Islet precursor cell (in vitro differentiated cells): Measurements from ENCODE around the gene EXT2.
A peak's percentile ranks its signal among the peaks of the same experiment; 100 is the strongest.

ENCODE experiments used
- DNase-seq: peaks from one replicate; pipeline ENCODE4 v3.0.0-alpha.2; 2018

EXT2 gene

DNA sequence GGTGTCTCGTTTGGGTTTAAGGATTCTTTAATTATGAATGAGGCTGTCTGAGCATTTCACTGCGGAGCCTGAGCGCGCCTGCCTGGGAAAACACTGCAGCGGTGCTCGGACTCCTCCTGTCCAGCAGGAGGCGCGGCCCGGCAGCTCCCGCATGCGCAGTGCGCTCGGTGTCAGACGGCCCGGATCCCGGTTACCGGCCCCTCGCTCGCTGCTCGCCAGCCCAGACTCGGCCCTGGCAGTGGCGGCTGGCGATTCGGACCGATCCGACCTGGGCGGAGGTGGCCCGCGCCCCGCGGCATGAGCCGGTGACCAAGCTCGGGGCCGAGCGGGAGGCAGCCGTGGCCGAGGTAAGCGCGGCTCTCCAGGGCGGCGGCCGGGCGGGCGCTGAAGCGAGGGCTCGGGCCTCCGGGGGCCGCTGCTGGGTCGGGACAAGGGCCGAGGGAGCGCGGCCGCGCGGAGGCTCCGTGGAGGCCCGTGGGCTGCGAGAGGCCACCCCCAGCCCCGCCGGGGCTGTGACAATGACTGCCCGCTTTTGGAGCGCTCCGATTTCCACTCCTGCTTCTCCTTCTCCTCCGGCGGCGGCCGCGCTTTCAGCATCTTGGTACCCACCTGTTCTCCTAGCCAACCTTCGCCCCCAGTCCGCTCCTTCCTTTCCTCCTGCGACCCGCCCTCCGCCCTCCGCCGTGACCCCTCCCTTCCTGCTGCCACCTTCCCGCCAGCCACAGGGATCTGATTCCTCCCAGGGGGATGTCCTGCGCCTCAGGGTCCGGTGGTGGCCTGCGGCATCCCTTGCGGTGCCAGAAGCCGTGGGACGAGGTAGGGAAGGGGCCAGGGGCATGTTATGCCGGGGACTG is at the start of gene EXT2:
EXT2 (plus strand) TSS at position 173 of the 854 bp plus-strand sequence. CDS start 12,035 bp downstream, outside the sequence.
- DNase-seq = peak; percentile 92

DNA sequence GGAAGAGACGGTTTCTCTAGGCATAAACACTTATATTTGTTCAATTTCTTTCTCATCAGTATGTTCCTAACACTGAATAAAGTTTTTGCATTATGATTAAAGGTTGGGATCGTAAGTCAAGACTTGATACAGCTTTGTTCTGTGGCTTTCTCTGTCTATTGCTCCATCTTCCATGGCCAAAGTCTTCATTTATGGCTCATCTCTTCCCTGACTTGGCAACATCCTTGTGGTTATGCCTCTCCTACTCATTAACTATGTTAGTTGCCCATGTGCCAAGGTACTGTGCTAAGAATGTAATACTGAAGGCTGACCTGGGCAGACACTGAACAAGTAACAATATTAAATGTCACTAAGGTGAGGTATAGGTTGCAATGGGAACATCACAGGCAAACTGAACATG is 49.3 kb upstream of the EXT2 start:
- no peak for DNase-seq

DNA sequence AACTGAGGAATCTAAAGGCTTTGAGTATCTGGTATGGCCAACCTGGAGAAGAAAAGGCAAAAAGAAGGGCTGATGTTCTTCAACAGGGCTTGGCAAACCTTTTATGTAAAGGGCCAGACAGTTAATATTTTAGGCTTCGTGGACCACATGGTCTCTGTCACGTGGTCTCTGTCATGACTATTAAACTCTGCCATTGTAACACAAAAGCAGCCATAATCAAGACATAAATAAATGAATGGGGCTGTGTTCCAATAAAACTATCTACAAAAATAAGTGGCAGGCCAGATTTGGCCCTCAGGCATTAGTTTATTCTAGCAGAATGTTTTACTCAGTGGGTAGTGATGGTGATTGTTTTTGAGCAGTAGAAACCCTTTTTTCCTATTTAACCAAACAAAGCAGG is 48.2 kb upstream of the EXT2 start:
- DNase-seq = no peak

DNA sequence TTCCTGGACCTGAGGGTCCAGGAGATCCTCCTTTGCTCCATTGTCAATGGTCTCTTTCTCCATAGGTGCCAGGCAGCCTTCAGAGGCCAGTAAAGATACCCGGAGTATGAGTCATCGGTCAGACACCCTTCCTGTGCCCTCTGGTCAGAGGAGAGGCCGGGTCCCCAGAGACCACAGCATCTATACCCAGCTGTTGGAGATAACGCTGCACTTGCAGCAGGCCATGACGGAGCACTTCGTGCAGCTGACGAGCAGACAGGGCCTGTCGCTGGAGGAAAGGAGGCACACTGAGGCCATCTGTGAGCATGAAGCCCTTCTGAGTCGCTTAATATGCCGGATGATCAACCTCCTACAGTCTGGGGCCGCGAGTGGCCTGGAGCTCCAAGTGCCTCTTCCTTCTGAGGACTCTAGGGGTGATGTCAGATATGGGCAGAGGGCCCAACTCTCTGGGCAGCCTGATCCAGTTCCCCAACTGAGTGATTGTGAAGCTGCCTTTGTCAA is 47.5 kb upstream of the EXT2 start, which contains the start of gene ACCSL:
ACCSL (plus strand) TSS at position 51 of the 501 bp plus-strand sequence; CDS start at position 107, 56 bp downstream.
- DNase-seq = peak; percentile 45

DNA sequence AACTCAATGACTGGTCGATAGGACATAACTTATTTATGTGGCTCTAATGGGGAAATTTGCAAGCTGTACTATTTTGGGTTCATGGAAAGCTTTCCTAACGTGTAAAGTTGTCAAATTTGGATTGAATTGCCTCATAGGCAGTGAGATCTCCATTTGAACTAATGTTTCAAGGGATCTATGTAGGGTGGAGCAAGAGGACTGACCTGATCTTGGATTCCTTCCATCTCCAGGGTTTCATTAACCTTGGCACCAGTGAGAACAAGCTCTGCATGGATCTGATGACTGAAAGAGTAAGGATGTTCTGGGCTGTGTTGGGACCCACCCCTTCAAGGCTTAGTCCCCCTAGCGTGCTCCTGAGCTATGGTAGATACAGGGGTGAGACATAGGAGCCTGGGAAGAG is 45.6 kb upstream of the EXT2 start:
- no peak for DNase-seq

DNA sequence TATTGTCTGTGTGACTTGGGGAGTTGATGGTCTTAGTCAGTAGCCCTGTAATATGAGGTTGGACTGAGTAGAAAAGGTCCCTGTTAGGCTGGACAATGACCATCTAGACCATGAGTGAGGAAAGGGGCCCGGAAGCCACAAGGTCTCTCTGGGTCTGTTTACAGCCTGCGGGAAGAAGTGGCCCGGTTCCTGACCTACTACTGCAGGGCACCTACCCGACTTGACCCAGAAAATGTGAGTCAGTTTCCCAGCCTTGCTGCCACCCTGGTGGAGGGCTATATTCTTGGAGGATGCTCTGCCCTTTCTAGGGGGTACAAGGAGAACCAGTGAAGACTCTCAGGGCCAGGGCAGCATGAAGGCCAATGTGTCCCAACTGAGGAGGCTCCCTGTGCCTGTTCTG is 44.3 kb upstream of the EXT2 start:
- DNase-seq = peak; percentile 22

DNA sequence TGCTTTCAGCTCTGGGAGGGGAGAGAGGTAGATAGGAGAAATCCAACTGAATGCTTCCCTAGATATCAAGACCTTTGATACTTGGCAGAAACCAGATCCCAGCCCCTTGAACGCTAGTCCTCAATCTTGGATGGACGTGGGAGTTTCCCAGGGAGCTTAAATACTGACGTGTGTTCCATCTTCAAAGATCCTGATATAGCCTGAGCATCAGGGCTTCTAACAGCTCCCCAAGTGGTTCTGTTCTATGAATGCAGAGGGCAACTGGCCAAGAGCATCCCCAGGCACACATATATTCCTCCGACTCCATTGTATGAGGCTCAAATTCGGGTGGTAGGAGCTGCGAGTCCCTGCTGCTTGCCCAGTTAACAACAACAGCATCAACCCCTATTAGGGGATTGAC is 38.1 kb upstream of the EXT2 start:
- DNase-seq = peak; percentile 9

DNA sequence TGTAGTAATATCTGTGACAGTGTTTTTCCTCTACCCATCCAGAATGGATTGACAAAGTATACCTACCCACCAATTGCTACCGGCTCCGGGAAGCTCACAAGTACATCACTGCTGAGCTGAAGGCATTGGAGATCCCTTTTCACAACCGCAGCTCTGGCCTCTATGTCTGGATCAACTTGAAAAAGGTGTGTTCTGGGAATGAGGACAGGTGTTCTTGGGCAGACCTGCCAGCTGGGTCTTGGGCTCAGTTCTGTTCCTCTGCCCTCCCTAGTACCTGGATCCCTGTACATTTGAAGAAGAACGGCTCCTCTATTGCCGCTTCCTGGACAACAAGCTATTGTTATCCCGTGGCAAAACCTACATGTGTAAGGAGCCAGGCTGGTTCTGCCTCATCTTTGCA is 37.2 kb upstream of the EXT2 start:
- peak; percentile 23 for DNase-seq

DNA sequence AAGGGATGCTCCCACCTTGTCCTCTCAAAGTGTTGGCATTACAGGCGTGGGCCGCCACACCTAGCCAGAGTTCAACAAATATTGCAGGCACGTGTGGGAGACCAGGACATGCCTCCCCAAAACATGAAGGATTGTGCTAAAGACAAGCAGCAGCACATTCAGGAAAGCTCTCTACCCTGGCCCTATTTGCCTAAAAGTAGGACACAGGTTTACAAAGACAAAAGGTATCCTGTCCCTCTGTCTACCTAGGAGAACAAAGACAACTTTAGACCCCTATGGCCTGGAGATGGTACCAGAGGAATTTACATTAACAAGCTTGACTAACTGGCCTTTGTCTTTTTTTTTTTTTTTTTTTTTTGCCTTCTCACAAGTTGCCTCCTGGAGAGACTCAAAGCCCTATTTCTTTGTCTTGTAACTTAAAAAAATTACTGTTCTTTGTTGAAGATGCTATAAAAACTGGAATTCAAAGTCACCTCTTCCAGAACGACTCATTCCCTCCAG is 30.3 kb upstream of the EXT2 start:
- peak; percentile 50 for DNase-seq

DNA sequence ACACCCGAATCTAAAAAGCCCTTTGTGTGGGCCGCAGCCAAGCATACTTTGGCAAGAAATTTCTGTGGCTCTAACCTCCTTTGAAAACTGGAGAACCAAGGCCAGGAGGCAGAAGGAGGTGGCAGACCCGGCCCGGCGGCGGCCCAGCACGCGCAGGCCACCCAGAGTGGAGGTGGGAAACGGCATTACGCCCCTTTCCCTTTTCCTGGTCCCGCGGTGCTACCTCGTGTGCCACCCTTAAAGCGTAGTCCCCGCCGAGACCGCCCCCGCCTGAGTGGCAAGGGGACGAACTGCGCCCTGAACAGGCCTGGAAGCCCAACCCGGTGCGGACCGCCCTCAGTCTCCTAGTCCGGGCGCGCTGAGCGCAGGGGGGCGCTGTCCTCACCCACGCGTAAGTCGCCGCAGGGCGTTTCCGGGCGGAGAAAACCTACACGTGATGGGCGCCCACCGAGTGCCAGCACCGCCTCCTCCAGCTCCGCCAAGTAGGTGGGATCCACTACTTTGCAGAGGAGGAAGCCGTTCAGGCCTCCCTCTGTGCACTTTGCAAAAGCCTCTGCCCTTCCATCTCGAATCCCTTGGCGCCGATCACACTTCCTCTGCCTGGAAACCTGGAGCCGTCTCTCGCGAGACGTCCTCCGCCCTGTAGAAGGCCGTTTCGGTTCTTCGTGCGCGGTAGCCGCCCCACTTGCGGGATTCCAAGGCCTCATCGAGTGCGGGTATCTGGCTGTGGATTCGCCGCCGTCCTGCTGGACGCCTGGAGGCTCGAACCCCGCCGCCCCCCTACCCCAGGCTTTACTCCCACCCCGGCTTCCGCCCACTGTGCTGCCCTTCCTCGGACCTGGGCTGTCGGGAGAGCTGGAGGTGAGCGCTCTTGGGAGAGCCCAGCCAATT is 29.4 kb upstream of the EXT2 start, which contains the start of gene ACCS:
ACCS (plus strand) TSS at position 430 of the 891 bp plus-strand sequence. CDS start 1,358 bp downstream, outside the sequence.
- DNase-seq = peak; percentile 97

DNA sequence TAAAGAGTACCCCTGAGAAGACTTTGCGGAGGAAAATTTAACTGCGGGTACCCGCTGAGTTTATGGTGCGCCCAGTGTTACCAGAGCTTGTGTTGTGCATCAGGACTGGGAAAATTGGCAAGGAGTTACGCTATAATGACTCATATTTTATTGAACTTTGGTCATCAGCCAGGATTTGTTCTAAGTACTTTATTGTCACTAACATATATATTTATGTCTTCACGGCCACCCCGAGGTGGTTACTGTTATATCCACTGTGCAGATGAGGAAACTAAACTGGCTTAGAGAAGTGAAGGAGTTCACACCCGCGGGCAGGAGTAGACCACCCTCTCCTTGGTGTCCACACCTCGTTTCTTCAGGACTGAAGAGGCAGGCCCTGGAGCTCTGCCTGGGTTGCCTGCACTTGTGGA is 28.7 kb upstream of the EXT2 start:
- peak; percentile 22 for DNase-seq

DNA sequence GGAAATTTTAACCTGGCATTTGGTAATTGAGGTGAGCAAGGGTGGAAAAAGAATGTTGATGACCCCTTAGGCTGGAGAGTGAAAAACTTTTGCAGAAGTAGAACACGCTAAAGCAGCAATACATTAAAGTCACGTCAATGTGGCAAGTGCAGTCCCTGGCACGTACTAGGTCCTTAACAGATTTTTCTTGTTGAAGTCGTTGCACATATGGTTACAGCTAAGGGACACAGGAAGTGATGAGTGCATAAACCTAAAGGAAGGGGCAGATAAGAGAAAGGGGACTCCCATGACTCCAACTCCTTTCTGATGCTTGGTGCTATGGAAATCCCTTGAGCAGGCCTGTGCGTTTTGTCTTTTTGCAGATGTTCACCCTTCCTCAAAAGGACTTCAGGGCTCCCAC is 28.2 kb upstream of the EXT2 start:
- no peak for DNase-seq

DNA sequence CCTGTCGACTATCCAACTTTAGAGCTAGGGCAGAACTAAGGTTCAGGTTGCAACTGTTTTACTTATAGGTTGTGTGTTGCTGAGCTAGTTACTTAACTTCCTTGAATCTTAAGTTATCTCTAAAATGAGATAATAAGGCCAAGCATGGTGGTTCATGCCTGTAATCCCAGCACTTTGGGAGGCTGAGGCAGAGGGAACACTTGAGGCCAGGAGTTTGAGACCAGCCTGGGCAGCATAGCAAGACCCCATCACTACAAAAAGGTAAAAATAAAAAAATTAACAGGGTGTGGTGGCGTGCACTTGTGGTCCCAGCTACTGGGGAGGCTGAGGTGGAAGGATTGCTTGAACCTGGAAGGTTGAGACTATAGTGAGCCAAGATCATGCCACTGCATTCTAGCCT is 27.3 kb upstream of the EXT2 start:
- DNase-seq = no peak

DNA sequence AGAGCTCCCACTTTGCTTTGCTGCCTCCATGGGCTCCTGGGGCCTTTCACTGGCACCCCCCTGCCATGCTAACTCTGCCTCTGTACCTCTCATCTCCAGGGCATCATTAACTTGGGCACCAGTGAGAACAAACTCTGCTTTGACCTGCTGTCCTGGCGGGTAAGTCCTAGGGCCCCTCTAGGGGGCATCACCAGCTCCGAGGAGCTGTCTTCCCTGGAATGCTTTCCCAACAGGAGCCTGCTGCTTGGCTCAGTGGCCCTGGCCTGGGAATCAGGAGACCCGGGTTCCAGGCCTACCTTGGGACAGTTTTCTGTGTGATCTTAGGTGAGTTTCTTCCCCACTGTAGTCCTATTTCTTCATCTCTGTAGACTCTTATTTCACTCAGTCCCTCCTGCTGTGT is 24.3 kb upstream of the EXT2 start:
- DNase-seq = peak; percentile 50

DNA sequence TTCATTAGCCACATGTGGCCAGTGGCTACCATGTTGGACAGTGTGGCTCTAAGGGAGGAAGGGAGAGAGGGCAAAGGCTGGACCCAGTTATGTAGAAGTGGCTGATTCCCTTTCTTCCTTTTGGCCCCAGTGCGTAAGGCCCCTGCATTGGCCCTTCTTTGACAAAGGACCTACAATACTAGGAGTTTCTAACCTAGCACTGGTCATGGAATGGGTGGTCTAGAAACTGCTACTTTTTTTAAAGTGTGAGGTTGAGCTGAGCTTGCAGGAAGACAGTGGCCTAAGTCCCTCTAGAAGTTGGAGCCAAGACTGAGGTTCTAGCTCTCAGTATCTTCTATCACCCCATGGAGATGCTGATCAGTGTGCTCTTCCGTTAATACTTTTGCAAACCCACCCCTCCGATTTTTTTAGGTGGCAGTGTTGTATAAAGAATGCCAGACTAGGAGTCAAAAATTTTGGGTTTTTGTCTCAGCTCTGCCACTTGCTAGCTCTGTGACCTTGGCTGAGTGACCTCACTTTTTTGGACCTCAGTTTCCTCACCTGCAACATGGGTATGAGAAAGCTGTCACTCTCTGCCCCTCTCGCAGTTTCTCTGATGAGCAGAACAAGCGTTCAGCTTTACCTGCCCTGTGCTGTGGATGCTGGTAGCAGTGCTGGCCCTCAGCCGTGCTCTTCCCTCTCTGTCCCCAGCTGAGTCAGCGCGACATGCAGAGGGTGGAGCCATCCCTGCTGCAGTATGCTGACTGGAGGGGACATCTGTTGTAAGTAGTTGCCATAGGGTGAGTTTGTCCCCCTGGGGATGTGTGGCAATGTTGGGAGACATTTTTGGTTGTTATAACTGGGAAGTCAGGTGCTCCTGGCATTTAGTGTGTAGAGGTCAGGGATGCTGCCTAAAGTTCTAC is 22.5 kb upstream of the EXT2 start:
- DNase-seq = peak; percentile 50

DNA sequence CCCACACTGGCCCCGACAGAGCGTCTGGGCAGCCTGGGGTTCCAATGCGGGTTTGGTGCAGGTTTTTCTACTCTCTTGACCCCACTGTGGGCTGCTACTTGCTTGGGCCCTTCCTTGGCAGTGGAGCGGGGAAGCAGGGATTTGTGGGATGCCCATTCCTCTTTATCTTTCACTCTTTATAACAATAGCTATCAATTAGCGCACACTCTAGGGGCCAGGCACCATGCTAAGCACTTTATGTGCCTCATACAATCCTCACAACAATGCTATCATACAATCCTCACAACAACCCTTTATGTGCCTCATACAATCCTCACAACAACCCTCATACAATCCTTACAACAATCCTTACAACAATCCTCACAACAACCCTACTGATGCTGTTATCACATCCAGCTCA is 16.7 kb upstream of the EXT2 start:
- no peak for DNase-seq

DNA sequence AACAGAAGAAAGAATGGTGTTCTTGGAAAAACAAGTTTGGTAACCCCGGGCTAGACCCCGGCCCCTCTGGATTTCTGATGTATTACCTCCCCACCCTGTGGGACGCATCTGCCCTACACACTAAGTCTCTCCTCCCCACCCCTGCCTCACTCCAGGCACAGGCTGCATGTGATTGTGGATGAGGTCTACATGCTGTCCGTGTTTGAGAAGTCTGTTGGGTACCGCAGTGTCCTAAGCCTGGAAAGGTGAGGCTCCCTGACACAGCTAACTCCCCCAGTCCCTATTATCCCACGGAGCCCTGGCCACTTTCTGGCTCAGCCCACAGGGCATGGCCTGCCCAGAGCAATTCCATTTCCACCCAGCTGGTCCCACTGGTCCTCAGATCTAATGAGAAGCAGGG is 16.1 kb upstream of the EXT2 start:
- peak; percentile 45 for DNase-seq

DNA sequence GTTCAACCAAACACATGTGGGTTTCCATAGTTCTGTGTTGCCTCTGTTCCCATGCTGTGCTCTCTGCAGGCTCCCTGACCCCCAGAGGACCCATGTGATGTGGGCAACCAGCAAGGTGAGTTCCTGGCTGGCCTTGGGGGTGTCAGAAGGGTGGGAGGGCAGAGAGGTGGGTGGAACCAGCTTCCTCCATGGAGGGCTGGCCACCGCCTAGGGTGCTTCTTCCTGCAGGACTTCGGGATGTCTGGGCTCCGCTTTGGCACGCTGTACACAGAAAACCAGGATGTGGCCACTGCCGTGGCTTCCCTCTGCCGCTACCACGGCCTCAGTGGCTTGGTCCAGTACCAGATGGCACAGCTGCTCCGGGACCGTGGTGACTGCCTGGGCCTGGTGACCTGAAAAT is 14.5 kb upstream of the EXT2 start:
- peak; percentile 33 for DNase-seq

DNA sequence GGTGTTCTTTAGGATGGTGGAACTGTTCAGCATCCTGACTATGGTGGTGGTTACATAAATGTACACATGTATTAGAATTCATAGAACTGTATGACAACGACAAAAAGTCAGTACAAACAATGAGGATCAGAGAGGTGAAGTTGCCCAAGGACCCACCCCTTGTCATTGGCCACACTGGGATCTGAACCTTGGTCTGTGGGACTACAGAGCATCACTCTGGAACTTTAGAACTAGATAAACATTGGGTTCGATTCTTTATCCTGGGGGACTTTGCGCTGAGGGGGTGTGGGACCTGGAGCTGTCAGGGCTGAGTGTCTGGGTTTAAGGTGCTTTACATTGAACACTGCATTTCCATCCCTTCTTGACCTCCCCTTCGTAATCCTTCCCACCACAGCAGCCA is 12.8 kb upstream of the EXT2 start:
- no peak for DNase-seq

DNA sequence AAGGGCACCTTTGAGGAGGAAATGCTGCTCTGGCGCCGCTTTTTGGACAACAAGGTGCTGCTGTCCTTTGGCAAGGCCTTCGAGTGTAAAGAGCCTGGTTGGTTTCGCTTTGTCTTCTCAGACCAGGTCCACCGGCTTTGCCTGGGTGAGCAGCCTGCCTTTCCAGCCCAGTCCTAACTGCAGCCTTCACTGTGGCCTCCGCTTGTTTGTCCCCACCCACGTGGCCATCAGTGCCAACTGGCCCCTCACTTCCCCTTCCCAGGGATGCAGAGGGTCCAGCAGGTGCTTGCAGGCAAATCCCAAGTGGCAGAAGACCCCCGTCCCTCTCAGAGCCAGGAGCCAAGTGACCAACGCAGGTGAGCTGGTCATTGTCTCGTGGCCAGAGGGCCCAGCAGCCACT is 12.0 kb upstream of the EXT2 start:
- no peak for DNase-seq

DNA sequence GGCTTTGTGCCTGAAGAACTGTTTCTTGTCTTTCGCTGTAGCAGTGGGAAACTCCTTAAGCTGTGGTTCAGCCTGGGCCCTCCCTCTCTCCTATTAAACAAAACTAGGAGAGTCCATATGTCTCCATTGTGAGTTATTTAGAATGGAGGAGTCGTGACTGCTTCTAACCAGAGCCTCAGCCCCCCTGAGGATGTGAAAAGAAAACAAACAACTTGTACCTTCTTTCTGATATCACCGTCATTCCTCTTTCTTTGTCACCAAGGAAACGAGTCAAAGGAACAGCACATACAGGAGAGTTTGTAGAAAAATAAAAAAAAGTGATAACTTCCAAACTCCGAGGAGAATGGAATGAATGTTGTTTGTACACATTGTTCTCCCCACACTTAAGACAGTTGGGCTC is 11.6 kb upstream of the EXT2 start:
- DNase-seq = no peak

DNA sequence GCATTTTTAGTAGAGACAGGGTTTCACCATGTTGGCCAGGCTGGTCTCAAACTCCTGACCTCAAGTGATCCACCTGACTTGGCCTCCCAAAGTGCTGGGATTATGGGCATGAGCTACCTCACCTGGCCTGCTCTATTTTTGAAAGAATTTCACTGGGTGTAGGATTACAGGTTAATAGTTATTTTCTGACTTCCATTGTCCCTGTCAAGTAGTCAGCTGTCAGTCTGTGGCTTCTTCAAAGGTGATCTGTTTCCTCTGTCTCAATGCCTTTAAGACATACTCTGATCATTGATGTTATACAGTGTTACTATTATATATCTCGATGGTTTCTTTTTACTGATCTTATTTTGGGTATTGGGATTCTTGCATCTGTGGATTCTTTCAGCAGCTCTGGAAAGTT is 10.1 kb upstream of the EXT2 start:
- no peak for DNase-seq
